Right forelimb (tissue), 1 donor: ENCODE data around the gene GCN1.
"Not testable (repeated sequence)": the region's sequence is repeated elsewhere in the genome, so short reads cannot be mapped to it uniquely, and the experiment has no call there.

Experiments
- DNase-seq: peaks from one replicate; pipeline ENCODE4 v3.0.0-alpha.2; 2018

Gene GCN1

DNA sequence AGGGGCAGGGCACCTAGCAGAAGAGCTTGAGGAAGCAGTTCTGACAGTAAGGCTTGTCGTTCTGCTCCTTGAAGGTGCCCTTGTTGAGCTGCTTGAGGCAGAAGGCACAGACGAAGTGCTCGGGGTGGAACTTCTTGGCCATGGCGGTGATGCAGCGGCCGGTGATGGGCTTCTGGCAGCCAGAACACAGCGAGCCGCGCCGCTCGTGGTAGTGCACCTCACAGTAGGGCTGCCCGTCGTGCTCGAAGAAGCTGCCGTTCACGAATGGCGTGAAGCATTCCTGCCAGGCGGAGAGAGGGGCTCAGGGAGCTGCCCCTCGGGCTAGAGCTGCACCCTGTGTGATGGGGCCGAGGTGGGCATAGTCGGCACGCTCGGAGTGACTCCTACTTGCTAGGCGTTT is 17.8 kb upstream of the GCN1 start:
- DNase-seq = no peak

DNA sequence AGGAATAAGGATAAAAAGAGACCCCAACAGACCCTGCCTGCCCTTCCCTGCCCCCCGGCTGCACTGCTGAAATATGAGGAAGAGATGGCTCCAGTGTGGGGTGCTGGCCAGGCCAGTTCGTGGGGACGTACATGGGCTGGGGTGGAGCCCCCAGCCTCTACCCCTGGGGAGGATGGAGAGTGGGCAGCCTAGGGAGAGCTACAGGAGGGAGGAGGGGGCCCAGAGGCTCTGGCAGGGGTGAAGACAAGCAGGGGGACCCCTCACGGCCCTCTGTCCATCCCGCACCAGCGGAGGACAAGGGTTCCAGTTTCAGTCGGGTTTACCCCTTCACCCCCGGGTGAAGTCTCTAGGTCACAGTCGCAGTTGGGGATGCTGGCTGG is 17.4 kb upstream of the GCN1 start:
- no peak for DNase-seq

DNA sequence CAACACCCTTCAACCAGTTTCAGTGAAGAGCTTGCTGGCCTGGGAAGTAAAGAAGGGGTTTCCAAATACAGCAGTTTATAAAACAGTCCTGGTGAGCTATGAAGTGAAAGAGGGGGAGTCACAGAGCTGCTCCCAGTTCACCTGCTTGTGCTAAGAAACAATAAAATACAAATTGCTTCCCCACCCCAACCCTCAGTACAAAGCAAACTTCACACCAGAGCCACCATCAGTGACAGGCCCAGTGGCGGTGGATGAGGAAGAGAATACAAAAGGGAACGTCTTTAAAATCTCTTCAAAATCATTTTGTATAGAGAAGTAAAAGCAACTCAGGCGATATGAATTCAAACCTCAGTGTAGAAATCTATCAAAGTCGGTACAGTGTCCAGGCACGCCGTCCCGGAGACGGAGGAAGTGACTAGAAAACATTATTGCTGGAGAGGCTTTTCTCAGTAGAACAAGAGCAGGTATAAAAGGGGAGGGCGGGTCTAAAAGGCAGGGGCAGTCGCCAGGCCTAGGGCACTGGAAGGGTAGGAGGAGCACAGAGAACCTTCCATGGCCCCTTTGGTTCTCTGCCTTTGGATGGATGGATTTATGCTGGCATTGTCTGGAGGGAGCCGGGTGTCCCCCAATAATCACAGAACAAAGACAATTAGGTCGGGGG is 16.9 kb upstream of the GCN1 start:
- DNase-seq = no peak

DNA sequence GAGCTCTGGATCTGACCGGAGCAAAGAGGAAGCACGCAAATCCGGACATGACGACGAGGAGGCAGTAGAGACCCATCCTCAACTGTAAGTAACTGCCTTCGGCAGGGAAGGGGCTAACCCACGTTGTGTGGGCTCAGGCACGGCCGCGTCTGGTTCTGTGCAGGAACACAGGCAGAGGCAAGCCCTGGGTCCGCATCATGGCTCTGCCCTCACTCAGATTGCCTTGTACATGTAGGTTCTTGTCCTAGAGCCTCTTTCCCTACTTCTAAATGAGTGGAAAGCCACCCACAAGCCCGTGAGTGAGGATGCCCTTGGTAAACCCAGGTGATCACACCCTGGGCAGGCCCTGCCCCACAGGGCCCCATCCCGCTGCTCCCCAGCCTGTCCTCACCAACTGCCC is 15.3 kb upstream of the GCN1 start:
- no peak for DNase-seq

DNA sequence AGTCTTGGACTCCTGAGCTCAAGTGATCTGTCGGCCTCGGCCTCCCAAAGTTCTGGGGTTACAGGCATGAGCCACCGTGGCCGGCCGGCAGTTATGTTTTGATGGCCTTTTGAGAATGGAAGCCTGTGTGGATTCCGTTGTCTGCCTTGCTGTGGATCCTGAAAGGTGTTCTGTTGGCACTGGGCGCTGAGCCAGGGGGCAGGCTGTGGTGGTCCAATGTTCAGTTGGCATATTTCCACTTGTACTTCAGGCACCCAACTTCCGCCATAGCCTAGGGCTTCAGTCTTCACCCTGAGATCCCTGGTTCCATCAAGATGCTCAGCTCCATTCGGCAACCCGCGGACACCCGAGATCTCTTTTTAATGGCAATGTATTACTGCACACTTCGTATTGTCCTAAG is 12.7 kb upstream of the GCN1 start:
- no peak for DNase-seq

DNA sequence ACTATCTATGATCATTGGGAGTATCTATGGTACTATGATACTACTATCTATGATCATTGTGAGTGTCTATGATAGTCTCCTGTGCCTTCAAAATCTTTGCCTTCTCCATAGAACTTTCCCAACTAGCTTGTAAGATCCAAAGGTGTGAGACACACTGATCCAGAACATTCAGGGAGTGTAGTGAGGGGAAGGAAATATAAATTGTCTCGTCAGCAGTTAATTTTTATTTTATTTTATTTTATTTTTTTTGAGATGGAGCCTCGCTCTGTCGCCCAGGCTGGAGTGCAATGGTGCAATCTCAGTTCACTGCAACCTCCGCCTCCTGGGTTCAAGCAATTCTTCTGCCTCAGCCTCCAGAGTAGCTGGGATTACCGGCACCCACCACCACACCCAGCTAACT is 12.3 kb upstream of the GCN1 start:
- not testable (repeated sequence) for DNase-seq

DNA sequence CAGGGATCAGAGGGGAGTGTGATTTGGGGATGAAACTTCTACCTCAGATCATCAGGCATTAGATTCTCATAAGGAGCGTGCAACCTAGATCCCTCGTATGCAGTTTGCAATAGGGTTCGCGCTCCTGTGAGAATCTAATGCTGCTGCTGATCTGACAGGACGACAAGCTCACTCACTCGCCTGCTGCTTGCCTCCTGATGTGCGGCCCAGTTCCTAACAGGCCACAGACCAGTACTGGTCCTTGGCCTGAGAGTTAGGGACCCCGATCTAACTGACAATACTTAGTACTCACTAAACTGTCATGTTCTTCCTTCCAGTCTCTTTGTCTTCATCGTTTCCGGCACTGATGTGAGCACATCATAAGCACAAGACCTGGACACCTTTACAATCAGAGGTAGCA is 11.7 kb upstream of the GCN1 start:
- no peak for DNase-seq

DNA sequence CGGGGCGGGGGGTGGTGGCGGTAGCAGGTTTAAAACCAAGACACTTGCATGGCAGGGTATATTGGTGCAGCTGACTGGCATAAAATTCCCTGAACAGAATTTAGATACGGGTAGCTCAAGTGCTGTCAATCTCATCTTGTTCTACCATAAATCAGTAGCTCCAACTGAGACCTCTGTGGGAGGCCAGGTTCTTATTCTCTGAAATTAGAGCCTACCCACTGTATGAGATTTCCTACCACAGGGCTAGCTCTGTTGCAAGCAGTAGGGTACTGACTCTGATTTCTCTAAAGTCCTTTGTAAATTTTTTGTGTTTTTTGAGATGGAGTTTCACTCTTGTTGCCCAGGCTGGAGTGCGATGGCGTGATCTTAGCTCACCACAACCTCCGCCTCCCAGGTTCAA is 9.7 kb upstream of the GCN1 start:
- no peak for DNase-seq

DNA sequence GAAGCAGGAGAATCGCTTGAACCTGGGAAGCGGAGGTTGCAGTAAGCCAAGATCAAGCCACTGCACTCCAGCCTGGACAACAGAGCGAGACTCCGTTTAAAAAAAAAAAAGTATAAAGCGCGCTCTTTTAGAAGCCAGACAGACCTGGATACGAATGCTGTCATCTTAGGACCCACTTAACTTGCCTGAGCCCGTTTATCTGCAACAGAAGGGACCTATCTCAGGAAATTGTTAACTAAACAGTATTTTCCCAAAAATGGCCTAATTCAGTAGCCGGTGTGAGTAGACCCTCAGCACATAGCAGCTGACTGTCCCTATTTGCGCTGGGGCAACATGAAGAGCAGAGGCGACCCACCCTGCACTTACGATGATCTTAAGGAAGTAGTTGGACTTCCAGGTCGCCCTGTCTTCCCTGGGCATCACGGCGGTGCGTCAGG is 5.9 kb upstream of the GCN1 start:
- DNase-seq = no peak

DNA sequence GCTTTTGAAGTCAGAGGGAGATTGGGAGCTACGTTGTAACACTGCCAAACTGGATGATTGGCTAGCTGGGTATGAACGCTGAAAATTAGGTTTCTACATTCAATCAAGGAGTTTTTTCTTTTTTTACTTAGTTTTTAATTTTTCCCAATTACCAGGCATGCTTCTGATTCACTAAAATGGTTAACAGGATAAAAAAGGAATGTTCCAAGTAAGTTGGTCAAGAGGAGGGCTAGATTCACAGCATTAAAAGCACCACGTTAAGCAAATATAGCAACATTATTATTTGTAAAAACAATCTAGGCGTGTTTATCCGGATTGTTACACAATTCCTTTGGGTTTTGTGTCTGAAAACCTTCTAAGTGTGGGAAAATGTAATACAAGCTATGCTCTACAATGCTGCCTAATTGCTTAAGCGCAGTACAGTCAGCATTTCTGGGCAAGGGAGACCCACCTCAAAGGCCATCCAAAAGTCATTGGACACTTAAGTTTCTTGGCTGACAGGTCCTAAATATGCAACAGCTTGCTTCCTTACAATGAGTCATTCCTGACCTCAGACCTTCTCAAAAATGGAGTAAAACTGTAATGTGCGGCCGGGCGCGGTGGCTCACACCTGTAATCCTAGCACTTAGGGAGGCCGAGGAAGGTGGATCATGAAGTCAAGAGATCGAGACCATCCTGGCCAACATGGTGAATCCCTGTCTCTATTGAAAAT is 5.2 kb upstream of the GCN1 start:
- no peak for DNase-seq

DNA sequence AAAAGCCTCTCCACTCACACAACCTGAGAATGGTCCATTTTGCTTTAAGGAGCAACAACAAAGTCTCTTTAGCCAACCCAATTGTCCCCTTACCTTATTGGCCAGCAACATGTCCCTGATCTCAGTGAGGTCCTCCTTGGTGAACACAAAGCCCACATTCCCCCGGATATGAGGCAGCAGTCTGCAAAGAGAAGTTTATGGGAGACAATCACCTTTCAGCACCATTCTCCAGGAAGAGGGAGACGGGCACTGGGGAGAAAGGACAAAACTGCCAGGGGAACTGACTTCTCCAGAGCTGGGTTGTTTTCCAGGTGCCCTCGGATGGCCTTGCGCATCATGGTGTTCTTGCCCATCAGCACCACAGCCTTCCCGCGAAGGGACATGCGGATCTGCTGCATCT is 4.5 kb upstream of the GCN1 start:
- DNase-seq = no peak

DNA sequence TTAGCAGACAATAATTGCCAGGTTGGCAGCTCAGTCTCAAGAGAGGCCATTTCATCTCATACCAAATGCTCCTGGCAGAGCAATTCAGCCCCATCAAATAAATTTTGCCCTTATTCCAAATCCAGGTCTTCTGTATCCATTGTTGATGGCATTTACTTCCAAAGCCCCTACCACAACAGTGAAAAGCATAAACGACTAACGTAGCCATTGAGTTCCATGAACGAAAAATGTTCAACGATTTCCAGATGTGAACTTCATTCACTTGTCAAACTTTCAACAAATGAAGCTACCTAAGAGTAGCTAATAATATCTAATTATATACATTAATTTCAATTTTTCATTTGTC is 3.0 kb upstream of the GCN1 start:
- no peak for DNase-seq

DNA sequence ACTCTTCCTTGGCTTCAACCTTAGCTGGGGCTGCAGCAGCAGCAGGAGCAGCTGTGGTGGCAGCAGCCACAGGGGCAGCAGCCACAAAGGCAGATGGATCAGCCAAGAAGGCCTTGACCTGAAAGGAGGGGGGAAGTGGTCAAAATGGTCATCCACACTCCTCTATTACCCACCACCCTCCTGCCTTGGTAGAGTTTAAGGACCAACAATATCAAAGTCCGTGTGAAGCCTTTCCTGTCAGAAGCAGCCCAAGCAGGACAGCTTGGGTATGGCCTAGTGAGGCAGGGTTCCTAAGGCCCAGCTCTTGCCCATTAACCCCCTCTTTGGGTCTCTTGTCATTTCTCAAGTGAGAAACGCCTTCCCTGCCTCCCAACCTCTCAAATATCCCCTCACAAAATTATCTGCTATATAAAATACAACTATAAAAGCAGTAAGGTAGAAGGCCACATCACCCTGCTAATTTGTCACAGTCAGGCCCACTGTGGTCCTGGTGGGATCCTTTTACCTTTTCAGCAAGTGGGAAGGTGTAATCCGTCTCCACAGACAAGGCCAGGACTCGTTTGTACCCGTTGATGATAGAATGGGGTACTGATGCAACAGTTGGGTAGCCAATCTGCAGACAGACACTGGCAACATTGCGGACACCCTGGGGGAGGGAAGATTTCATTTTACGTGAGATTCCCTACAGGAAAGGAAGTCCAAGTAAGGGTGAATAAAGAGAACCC is 2.5 kb upstream of the GCN1 start:
- not testable (repeated sequence) for DNase-seq

DNA sequence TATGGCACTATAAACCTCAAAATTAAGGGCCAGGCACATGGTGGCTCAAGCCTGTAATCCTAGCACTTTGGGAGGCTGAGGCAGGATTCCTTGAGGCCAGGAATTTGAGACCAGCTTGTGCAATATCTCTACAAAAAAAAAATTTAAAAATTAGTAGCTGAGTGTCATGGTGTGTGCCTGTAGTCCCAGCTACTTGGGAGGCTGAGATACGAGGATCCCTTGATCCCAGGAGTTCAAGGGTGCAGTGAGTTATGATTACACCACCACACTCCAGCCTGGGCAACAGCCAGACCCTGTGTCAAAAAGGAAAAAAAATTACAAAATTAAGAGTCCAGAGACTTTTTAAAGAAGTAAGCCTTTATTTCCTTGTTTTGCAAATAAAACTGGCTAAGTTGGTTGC is 1.8 kb upstream of the GCN1 start:
- no peak for DNase-seq

DNA sequence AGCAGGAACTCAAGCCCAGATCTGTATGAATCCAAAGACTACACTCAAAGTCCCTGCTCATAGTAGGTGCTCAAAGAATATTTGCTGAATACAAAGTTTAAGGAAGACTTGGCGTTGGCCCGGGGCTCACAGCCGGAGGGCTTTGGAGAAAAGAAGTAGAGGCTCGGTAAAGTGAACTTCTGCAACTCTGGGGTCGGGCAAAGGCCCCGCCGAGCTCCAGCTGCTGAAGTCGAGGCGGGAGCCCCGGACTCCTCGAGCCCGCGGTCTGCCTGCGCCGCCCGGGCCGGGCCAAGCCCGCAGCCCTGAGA is 335 bp downstream of the GCN1 start:
- DNase-seq = no peak

DNA sequence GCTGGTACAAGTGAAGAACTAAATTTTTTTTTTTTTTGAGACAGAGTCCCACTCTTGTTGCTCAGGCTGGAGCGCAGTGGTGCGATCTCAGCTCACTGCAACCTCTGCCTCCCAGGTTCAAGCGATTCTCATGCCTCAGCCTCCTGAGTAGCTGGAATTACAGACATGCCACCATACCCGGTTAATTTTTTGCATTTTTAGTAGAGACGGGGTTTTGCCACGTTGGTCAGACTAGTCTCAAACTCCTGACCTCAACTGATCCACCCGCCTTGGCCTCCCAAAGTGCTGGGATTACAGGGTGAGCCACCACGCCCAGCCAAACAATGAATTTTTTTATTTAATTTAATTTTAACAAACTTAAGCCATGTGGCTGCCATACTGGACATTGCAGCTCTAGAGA is 1.2 kb downstream of the GCN1 start:
- DNase-seq = not testable (repeated sequence)

DNA sequence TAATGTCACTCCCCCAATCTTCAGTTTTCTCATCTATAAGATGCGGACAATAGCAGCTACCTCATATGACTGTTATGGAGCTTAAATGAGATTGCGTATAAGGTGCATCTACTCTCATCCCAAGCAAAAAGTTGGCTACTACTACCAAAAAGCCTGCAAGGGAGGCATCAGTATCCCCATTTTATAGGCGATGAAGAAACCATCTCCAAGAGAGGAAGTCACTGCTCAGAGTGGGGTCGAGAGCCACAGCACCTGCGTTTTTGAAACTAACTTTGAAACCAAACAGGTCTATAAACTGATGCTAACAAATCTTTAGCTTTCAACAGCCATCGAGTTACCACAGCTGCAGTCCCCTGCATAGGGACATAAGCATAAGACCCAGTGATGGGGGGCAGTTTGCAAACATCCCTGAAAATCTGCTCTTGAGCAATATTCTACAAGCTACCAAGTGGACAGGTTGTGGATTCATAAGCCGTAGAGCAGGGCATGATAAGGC is 3.5 kb downstream of the GCN1 start:
- no peak for DNase-seq

DNA sequence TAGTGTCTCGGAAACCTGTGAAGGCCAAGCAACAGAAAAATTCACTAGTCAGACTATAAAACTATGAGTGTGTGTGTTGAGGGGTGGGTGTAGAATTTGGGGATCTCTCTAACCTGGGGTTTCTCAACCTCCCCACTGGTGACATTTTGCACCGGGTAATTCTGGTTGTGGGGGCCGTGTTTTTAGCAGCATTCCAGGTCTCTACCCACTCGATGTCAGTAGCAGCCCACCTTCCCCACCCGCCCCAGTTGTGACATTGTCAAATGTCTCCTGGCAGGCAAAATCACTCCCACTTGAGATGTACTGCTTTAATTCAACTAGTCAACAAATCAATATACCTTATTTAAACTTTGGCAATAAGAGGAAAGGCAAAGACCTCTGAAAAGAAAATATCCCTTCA is 4.1 kb downstream of the GCN1 start:
- no peak for DNase-seq

DNA sequence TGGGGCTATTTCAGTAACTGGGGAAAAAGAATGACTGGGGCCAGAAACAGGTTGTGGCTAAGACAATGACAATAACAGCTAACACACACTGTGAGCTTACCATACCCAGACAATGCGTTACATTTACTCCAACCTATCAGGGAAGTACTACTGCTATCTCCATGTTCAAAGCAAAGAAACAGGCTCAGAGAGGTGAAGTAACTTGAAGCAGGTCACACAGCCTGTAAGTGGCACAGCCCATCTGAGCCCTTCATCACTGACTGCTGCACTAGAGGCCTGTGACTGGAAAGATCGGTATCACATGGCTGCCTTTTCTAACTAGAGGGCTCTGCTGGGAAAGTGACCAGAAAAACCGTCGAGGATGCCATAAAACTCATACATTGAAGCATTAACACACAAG is 7.9 kb downstream of the GCN1 start:
- no peak for DNase-seq

DNA sequence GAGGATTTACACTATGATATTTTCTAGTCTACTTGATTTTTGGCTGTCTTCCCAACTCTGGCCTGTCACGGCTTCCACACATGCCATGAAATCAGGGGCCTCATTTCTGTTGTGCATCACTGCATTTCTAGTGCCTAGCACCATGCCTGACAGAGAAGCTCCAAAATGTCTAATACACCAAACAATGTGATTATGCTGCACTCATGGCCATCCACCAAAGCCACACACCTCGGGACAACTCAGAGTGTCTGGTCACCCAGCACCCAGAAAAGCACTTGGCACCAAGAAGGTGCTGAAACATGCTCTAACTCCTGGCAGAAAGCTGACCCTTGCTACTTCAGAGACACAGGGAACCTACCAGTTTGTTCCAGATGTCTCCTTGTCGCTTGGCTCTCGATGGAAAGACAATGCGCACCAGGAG is 11.3 kb downstream of the GCN1 start:
- DNase-seq = no peak

DNA sequence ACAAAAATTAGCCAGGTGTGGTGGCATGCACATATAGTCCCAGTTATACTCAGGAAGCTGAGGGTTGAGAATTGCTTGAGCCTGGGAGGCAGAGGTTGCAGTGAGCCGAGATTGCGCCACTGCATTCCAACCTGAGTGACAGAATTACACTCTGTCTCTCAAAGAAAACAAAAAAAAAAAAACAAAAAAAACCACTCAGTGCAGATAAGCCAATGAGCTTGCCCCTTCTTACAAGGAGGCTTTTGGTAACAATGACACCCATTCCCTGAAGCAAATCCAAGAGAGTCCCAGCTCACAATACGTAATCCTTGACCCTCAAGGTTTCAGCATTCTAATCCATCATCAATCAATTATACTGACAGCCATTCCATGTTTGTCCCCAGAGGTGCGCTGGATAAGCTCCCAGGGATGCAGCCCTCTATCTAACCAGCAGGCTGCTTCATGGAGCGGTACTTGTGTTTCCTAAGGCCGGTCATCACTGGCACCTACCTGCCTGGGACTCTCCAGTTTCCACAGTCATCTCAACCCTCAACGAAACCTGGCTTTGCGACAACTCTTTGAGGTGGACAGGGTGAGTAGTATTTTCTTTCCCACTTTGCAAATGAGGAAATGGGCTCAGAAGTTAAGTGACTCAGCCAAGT is 12.4 kb downstream of the GCN1 start:
- no peak for DNase-seq

DNA sequence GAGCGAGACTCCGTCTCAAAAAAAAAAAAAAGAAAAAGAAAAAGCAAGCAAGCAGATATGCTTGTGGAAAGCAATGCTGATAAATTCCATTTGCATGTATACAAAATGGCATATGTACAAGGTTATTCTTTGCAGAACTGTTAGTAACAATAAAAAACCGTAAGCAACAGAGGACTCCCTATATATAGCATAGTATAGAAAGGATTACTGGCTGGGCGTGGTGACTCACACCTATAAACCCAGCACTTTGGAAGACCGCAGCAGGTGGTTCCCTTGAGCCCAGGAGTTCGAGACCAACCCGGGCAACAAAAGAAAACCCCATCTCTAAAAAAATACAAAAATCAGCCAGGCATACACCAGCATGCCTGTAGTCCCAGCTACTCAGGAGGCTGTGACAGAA is 13.5 kb downstream of the GCN1 start:
- DNase-seq = no peak

DNA sequence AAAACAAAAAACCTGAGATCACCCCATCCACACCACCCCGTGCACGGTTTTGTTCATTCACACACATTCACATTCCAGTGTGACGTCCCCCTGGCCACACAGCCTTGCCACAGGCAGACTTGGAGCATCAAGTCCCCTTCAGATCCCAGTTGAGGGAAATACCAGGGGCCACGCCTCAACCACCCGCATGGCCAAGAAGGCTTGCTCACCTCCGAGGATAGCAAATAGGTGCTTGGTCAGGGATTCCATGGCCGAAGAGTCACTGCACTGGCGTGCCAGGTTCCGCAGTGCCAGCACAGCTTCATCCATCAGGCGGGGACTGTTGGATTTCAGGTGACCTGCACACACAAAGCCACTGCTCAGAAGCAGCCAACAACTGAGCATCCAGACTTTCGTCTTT is 19.0 kb downstream of the GCN1 start:
- no peak for DNase-seq

DNA sequence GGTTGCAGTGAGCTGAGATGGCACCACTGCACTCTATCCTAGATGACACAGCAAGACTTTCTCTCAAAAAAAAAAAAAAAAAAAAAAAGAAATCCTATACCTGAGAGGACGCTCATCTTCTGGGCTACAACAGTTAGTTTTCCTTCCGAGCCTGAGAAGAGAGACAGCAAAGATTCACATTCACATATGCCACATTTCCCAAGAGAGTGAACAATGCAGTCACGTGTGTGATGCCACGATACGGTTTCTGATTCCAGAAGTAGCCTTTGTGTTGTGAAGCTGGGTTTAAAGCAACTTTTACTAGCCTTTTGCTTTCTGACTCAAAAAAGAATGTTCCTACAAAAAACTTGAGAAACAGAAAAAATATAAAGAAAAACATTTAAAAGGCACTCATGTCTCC is 19.5 kb downstream of the GCN1 start:
- no peak for DNase-seq
